Panc1 (cell line): Measurements from ENCODE around the gene THBS2. TPM values are rescaled to one million over a fixed set of nuclear protein-coding genes. Genes with fewer than 3 reads are reported as not detected.

Source experiments
- ATAC-seq: fragments of 200-7000 bp; cut with Tn5 transposase; 2 replicates; pipeline ENCODE4 v1.9.1; 2020; ENCODE audit warnings: mild to moderate bottlenecking, moderate library complexity
- BruUV-seq: library from RNA; stranded (reverse); fragments of 400-500 nt; replicated peaks from 2 replicates; lab custom pipeline; 2021; lab: Mats Ljungman, UMichigan
- CTCF ChIA-PET: fragments of 300-600 bp; sonication (Branson Sonifier 250); formaldehyde crosslinking; loops from one replicate; lab custom pipeline; 2022; ENCODE audit warnings: antibody characterized with exemption; lab: Charles Lee
- POLR2A ChIA-PET: fragments of 300-600 bp; sonication (Branson Sonifier 250); formaldehyde crosslinking; loops from one replicate; lab custom pipeline; 2022; ENCODE audit warnings: antibody characterized with exemption; lab: Charles Lee
- DNase-seq: peaks from one replicate; pipeline ENCODE4 v3.0.0-alpha.2; 2010; ENCODE audit warnings: low read depth, low spot score
- H3K27ac ChIP-seq: 2 replicates; pipeline ENCODE4 v1.5.1; 2011; ENCODE audit warnings: mild to moderate bottlenecking, low read length, inconsistent platforms
- H3K27me3 ChIP-seq: fragments of 200-500 bp; sonication (Bioruptor generic); 2 replicates; pipeline ENCODE4 v1.6.0; 2014; ENCODE audit warnings: low read length, inconsistent platforms; ENCODE audit not compliant: control insufficient read depth, insufficient read depth
- H3K36me3 ChIP-seq: fragments of 200-500 bp; sonication (Bioruptor generic); 2 replicates; pipeline ENCODE4 v1.5.1; 2014; ENCODE audit warnings: inconsistent platforms, mild to moderate bottlenecking, low read length, moderate library complexity; ENCODE audit not compliant: control insufficient read depth, insufficient read depth
- H3K4me1 ChIP-seq: 2 replicates; pipeline ENCODE4 v1.5.1; 2011; ENCODE audit warnings: inconsistent platforms, mild to moderate bottlenecking, low read length, moderate library complexity; ENCODE audit not compliant: control insufficient read depth, insufficient read depth
- H3K4me3 ChIP-seq, 2 experiments: 2 replicates each; pipeline ENCODE4 v1.5.1; 2011 to 2012; ENCODE audit warnings: low read depth in 2 of 2, low read length in 2 of 2, mild to moderate bottlenecking in 2 of 2, inconsistent platforms in 1 of 2, moderate library complexity in 1 of 2
- H3K9me3 ChIP-seq: fragments of 200-500 bp; sonication (Bioruptor generic); 2 replicates; pipeline ENCODE4 v1.5.1; 2014; ENCODE audit warnings: low read depth, mild to moderate bottlenecking, inconsistent platforms, low read length, moderate library complexity; ENCODE audit not compliant: control insufficient read depth, insufficient read depth
- POLR2AphosphoS5 ChIP-seq: IDR thresholded peaks from 2 replicates; pipeline ENCODE4 v1.6.1; 2012; ENCODE audit warnings: mild to moderate bottlenecking, low read depth, low read length, moderate library complexity
- SIN3A ChIP-seq: IDR thresholded peaks from 2 replicates; pipeline ENCODE4 v1.6.1; 2012; ENCODE audit warnings: low read depth, mild to moderate bottlenecking, low read length, moderate library complexity, borderline replicate concordance; ENCODE audit not compliant: insufficient read depth
- TCF7L2 ChIP-seq: IDR thresholded peaks from 2 replicates; pipeline ENCODE4 v1.6.1; 2011; ENCODE audit warnings: mild to moderate bottlenecking, low read depth, low read length, inconsistent platforms
- in situ Hi-C: cut with HindIII; loops from 2 replicates; pipeline ENCODE4 v1.10.0; 2016; ENCODE audit warnings: low sequenced_read_pairs, low pct_unique_long_range_greater_than_20kb
- intact Hi-C: fragments of 100-400 bp; cut with micrococcal nuclease; formaldehyde crosslinking; loops from one replicate; pipeline ENCODE4 v1.10.0; 2022; ENCODE audit not compliant: unreplicated experiment
- total RNA-seq: library from RNA; stranded (reverse); gene quantifications from one replicate; pipeline ENCODE4 v1.2.1, GENCODE V29; 2021; ENCODE audit not compliant: unreplicated experiment
- TF ChIP-seq, protein P1 (sequence below), 2 experiments: IDR thresholded peaks; 2 replicates each; pipeline ENCODE4 v1.6.1; 2011 to 2012; ENCODE audit warnings: low read depth in 2 of 2, control low read depth in 1 of 2, low read length in 1 of 2, mild to moderate bottlenecking in 1 of 2, moderate library complexity in 1 of 2; ENCODE audit not compliant: insufficient read depth in 1 of 2
- TF ChIP-seq, protein P2 (sequence below): fragments of 450-650 bp; IDR thresholded peaks from 2 replicates; pipeline ENCODE4 v1.5.1; 2017; ENCODE audit warnings: mild to moderate bottlenecking

The THBS2 gene
- total RNA-seq, 1 experiment from 2014 or later: 0.05 TPM

DNA sequence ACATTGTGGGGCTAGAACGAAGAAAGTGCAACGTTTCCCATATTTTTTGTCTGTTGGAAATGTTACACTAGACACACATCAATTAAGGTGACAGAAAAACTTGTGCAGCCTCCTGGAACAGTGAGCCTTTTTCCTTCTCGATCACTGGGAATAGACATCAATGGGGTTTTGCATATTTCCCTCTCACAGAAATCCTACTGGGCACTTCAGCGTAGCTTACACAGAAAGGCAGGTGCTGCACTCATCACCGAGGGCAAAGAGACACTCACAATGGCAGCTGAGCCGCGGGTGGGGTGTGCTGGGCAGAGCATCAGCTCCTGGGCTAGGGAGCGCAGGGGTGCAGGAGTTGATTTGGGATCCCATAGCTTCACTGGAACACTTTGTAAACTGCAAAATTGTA lies 64.5 kb downstream of the THBS2 start:
- no peaks in the 10 kb centered on the region for H3K9me3 ChIP-seq
- no peak overlapping the region for H3K27ac ChIP-seq
- in situ Hi-C loops: no loop called here
- TF ChIP-seq SIN3A (no peak), TCF7L2 (no peak), POLR2AphosphoS5 (no peak)
- TF ChIP-seq, protein P1, sequence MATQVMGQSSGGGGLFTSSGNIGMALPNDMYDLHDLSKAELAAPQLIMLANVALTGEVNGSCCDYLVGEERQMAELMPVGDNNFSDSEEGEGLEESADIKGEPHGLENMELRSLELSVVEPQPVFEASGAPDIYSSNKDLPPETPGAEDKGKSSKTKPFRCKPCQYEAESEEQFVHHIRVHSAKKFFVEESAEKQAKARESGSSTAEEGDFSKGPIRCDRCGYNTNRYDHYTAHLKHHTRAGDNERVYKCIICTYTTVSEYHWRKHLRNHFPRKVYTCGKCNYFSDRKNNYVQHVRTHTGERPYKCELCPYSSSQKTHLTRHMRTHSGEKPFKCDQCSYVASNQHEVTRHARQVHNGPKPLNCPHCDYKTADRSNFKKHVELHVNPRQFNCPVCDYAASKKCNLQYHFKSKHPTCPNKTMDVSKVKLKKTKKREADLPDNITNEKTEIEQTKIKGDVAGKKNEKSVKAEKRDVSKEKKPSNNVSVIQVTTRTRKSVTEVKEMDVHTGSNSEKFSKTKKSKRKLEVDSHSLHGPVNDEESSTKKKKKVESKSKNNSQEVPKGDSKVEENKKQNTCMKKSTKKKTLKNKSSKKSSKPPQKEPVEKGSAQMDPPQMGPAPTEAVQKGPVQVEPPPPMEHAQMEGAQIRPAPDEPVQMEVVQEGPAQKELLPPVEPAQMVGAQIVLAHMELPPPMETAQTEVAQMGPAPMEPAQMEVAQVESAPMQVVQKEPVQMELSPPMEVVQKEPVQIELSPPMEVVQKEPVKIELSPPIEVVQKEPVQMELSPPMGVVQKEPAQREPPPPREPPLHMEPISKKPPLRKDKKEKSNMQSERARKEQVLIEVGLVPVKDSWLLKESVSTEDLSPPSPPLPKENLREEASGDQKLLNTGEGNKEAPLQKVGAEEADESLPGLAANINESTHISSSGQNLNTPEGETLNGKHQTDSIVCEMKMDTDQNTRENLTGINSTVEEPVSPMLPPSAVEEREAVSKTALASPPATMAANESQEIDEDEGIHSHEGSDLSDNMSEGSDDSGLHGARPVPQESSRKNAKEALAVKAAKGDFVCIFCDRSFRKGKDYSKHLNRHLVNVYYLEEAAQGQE (IDR thresholded peaks at IDR 0.05; ENCODE audit: insufficient read depth in 1 of 2, low read depth in 2 of 2, low read length in 1 of 2): no peak
- TF ChIP-seq, protein P2, sequence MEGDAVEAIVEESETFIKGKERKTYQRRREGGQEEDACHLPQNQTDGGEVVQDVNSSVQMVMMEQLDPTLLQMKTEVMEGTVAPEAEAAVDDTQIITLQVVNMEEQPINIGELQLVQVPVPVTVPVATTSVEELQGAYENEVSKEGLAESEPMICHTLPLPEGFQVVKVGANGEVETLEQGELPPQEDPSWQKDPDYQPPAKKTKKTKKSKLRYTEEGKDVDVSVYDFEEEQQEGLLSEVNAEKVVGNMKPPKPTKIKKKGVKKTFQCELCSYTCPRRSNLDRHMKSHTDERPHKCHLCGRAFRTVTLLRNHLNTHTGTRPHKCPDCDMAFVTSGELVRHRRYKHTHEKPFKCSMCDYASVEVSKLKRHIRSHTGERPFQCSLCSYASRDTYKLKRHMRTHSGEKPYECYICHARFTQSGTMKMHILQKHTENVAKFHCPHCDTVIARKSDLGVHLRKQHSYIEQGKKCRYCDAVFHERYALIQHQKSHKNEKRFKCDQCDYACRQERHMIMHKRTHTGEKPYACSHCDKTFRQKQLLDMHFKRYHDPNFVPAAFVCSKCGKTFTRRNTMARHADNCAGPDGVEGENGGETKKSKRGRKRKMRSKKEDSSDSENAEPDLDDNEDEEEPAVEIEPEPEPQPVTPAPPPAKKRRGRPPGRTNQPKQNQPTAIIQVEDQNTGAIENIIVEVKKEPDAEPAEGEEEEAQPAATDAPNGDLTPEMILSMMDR: no peak
- H3K4me1 ChIP-seq: no peaks in the 10 kb centered on the region
- H3K4me3 ChIP-seq: no peak overlapping the region
- ChIA-PET CTCF (no interaction called here), POLR2A (no interaction called here)
- no TSS peak for BruUV-seq
- intact Hi-C loops: no loop called here
- no peaks in the 10 kb centered on the region for H3K36me3 ChIP-seq
- ATAC-seq: no peak
- DNase-seq: no peak
- H3K27me3 ChIP-seq: no peaks in the 10 kb centered on the region

DNA sequence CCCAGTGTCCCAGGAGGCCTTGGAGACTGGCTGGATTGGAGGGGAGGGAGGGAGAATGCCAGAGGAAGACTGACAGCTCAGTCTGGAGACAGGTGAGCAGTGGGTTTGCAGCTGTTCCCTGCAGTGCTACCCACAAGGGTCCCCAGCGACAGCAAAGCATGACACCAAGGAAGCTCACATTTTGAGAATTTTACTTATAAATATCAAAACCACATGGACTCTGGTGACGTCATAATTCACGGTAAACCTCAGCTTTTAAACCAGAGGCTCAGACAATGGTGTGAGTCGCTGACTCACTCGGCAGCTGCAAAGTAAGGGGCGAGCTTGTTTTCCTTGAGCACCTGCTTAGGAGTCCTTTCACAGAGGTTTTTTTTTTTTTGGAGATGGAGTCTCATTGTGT lies 65.2 kb downstream of the THBS2 start:
- CTCF ChIA-PET: no interaction called here
- H3K4me3 ChIP-seq: no peak overlapping the region
- no peak for ATAC-seq

More for the DNA sequence above, 65.2 kb downstream of the THBS2 start:
- Histone ChIP-seq H3K9me3 (no peaks in the 10 kb centered on the region), H3K36me3 (no peaks in the 10 kb centered on the region), H3K4me1 (no peaks in the 10 kb centered on the region), H3K27ac (no peak overlapping the region), H3K27me3 (no peaks in the 10 kb centered on the region)
- POLR2A ChIA-PET: no interaction called here
- DNase-seq: no peak
- BruUV-seq: no TSS peak
- in situ Hi-C loops: no loop called here
- TF ChIP-seq TCF7L2 (no peak), POLR2AphosphoS5 (no peak), SIN3A (no peak)
- TF ChIP-seq, protein P1 (IDR thresholded peaks at IDR 0.05; ENCODE audit: insufficient read depth in 1 of 2, low read depth in 2 of 2, low read length in 1 of 2): no peak
- TF ChIP-seq, protein P2: no peak
- intact Hi-C loops: no loop called here
